ENCODE results near the gene NPW.

DNA sequence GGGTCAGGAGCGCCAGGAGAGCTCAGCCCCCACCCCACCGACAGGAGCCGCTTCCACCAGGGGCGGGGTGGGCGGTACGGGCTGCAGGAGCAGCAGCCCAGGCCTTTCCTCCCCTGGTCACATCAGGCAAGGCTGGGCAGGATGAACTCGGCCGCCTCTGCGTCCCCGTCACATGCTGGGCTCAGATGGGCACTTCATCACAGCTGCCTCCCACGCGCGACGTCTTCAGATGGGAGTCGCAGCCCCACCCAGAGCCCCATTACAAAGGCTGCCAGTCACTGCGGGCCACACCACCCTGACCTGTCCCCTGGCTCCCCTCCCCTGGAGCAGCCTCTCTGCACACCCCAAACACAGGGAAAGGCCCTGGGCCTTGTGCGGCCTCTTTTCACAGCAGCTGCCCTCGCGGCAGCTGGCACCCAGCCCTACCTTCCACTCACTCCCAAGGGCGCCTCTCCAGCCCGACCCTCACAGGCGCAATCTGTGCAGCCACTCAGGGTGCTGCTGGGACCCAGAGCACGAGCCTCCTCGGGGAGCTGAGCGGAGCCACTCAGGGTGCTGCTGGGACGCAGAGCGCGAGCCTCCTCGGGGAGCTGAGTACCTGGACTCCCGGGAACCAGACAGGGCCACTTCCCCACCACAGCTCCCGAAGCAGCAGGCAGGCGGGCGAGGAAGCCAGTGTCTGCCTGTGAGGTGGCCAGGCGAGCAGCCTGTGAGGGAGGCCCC is 14.6 kb upstream of the NPW start:
- TF ChIP-seq, protein P1, sequence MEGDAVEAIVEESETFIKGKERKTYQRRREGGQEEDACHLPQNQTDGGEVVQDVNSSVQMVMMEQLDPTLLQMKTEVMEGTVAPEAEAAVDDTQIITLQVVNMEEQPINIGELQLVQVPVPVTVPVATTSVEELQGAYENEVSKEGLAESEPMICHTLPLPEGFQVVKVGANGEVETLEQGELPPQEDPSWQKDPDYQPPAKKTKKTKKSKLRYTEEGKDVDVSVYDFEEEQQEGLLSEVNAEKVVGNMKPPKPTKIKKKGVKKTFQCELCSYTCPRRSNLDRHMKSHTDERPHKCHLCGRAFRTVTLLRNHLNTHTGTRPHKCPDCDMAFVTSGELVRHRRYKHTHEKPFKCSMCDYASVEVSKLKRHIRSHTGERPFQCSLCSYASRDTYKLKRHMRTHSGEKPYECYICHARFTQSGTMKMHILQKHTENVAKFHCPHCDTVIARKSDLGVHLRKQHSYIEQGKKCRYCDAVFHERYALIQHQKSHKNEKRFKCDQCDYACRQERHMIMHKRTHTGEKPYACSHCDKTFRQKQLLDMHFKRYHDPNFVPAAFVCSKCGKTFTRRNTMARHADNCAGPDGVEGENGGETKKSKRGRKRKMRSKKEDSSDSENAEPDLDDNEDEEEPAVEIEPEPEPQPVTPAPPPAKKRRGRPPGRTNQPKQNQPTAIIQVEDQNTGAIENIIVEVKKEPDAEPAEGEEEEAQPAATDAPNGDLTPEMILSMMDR (IDR thresholded peaks at IDR 0.05 in 4 of 5, conservative IDR thresholded peaks at IDR 0.05 in 1 of 5), result no peak
- no peak for TF ChIP-seq POLR2A (IDR thresholded peaks at IDR 0.05)

All from gastrocnemius medialis (tissue), 4 donors.